ENCODE measurements around the gene NAPA.

- TF ChIP-seq CTCF (IDR thresholded peaks at IDR 0.05) (no peak), POLR2A (IDR thresholded peaks at IDR 0.05) (no peak)
These were observed 48.9 kb downstream of the NAPA start for GRCh38 chr19:47465957-47466356.

All from testis (tissue), 2 donors.